Activated T-cell treated with anti-CD3 and anti-CD28 coated beads for 4 hours (primary cell): ENCODE data around the gene ZBED3.

Experiments used
- DNase-seq: peaks from one replicate; pipeline ENCODE4 v3.0.0-alpha.2; 2020

ZBED3 gene

DNA sequence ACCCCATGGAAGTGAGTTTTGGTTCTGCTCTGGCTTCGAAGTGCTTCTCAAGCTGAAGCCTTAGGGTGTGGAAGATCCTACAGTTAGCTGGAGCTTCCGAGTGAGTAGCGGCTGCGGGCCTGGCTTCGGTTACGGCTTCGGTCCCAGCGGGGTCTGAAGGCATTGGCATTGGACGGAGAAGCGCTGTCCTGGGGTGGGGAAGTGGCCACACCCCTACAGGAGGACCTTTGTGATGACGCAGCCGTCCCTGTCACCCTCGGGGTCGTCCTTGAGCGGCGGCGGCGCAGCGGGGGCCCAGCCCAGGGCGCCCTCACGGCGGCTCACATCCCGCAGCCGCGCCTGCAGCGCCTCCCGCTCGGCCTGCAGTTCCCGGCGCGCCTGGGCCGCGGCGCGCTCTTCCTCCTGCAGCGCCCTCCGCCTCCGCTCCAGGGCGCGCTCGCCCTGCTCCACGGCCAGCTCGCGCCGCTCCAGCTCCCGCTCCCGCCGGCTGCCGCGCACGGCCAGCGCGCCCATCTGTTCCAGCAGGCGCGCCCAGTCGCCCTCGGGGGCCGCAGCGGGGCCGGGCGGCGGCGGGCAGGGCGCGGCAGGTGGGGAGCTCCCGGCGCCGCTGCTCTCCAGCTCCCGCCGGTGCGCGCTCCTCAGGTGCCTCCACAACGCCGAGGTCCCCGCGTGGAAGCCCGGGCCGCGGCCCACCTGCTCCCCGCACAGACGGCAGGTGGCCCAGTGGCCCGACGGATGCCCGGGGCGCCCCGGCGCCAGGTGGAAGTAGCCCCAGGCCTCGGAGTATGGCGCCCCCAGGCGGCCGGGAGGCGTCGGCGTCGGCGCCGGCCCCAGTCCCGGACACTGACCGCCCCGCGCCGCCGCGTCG lies 9.9 kb downstream of the ZBED3 start:
- no peak for DNase-seq

DNA sequence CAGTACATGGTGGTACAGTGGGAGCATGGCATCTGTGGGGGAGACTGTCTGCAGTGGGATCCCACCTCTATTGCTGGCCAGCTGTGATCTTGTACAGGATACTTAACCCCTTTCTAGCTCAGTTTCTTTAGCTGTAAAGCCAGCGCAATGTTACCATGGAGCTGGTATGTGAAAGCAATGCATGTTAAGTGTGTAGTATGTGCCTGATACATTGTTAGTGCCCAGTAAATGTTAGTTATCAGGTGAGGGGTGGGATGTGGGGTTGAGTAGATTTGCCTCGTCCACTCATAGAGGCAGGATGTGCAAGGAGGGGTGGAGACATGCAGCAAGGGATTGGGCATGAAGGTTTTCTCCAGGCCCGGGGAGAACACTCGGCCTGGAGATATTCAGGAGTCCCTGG lies 12.3 kb downstream of the ZBED3 start:
- DNase-seq = no peak

DNA sequence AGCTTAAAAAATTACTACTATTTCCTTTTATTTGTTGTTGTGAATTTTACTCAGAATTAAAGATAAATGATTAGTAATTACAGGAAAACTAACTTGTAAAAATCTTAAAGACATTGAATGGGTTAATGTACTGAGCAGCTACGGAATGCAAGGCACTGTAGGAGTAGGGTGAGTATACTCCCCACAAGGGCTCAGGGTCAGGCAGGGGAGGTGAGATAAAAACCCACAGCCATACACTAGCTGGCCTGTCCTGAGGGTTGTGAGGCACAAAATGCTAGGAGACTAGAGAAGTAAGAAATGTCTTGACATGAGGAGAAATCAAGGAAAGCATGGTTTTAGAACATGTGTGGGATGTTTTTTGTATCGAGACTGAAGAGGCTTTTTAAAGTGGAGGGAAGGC lies 13.4 kb downstream of the ZBED3 start:
- DNase-seq = no peak

DNA sequence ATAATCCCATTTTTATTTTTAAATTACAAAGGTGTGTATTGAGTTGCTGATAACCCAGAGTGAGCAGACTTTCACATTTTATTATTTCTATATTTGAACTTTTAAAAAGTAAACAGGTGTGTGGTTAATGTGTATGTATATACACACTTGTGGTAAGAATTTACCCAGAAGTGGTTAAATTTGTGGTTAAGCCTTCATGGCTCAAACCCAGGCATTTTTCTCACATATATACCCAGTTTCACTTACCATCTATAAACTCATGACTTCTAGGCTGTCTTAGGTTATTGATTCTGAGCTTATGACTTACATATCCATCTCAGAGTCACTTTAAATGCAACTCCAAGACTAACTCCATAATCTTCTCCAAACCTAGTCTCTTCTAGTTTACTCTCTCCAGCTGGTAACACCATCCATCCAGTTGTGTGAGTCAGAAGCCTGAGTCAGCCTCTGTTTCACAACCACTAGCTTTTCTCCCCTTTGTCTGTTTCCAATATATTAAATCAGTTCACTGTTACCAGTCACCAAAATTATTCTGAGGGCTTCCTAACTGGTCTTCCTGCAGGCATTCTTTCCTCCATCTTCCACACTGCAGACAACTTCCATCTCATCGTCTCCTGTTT lies 20.2 kb downstream of the ZBED3 start:
- no peak for DNase-seq

DNA sequence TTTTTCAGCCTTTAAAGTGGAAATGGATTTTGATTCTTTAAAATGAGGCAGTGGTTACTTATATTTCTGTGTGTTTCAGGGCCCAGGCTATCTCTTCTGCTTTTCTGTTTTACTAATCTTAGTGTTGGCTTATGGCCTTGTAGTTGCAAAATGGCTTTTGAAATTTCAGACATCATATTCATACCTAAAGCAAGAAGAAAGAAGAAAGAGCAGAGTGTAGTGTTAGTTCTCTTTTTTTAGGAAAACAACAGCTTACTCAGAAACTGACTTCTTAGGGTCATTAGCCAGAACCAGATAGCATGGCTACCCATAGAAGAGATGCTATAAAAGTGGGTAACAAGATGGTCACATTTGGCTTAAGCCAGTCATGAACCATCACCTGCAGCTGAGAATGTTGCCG lies 20.9 kb downstream of the ZBED3 start:
- no peak for DNase-seq

DNA sequence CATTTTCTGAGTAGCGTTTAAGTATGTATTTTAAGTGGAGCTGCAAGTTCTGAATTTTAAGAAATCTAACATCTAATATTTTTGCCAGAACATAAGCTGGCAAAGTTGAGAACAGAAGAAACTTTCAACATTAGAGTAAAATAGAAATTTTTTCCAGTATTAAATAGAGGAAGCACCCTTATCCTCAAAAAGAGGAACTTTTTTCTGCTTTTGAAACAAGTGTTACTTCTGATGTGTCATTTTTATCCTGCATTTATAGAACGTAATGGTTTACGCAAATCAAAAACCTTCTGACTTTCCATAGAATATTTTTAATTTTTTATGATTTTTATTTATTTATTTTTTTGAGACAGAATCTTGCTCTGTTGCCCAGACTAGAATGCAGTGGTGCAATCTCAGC lies 21.8 kb downstream of the ZBED3 start:
- no peak for DNase-seq

DNA sequence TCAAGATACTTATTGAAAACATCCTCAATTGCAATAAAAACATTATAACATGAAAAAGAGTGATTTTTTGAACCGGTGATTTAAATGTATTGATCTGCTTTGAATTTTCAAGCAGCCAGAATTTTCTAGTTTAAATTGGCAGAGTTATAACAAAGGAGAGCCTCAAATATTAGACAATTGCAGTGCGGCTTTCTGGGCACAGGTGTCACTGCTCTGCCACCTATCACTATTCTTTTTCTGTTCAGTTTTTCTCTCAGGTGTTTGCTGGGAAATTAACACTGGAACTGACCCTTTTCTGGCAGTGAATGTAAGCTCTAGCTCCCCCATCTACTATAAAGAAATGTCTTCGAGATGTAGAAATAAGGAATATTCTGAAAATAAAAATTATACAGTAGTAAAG lies 23.0 kb downstream of the ZBED3 start:
- DNase-seq = no peak

DNA sequence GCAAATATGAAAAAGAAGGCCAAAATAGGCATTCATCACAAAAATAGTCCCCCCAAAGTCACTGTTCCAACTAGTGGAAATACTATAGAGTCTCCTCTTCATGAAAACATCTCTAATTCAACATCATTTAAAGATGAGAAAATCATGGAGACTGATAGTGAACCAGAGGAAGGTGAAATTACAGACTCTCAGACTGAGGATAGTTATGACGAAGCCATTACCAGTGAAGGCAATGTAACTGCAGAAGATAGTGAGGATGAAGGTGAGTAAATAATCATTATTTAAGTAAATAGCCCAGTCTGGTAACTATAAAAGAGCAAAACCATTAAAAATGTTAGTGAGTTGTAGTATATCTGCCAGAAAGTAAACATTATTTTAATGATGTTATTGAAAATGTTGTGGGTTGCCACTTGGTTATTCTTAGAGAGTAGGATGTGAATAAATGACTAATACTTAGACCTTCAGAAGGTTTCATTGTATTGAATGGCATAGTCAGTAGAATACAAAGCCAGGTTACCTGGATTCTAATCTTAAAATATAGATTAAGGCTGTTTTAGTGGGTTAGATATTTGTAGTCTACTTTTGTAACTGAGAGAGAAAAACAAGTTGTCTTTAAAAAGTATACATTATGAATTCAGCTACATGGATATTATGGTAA lies 40.5 kb downstream of the ZBED3 start:
- no peak for DNase-seq

DNA sequence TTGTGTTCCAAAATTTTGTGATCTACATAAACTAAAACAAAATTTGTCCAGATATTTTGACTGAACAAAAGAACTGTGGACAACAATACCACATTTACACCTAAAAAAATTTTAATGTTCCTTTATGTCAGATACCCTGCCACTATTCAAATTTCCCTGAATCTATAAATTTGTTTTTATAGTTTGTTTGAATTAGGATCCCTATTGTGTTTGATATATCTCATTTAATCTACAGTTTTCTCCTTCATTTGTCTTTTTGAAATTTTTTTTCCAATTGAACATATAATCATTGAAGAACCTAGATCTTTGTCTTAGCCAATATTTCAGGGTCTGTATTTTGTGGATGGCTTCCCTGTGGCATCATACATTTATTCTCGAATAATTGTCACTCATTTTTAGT lies 51.1 kb downstream of the ZBED3 start:
- no peak for DNase-seq

DNA sequence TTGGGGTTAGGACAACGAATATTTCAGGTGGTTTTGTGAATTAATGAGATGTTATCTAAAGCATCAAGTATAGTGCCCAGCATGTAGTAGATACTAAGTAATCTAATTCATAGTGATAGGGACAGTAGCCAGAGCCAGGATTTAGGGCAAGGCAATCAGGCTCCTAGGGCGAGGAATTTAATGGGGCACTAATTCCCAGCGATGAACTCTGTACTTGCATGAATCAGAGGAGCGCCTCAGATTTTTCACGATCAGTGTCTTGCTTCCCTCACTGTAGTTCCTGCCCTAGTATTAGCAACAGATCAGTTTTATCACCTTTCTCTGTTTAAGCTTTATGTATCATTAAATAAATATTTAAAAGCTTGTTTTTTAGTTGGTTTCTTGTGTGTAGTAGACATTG lies 53.7 kb downstream of the ZBED3 start:
- no peak for DNase-seq

DNA sequence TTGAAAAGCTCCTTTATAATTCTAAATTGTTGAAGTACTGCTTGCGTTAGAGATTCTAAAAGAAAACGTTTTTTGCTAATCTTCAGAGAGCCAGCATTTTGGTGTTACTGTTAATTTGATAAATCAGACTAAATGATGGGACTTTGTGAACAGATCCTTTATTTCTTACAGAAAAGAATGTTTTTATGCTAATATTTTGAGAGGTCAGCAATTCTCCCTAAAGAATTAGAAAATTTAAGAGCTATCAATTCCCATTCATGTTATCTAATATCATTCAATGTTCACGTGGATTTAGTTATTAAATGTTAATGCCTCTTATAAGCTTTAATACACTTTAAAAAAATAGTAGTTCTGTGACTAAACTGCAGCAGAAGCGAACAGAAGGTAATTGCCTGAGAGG lies 54.5 kb downstream of the ZBED3 start:
- DNase-seq = no peak

DNA sequence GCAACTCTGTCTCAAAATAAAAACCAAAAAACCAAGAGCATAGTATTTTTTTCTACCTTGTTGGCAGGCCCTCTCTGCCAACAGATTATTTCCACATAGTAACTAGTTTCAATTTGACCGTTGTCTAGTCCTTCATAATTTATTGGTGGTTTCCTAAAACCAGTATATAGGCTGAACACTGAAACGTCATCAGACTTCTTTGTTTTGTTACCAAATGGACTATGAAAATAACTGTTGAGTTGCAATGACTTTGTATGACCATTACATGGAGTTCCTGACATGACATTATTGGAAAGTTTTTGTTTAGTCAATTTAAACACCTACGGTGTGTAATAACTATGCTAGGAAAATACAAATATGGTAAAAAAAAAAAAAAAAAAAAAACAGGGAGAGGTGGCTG lies 55.2 kb downstream of the ZBED3 start:
- no peak for DNase-seq

DNA sequence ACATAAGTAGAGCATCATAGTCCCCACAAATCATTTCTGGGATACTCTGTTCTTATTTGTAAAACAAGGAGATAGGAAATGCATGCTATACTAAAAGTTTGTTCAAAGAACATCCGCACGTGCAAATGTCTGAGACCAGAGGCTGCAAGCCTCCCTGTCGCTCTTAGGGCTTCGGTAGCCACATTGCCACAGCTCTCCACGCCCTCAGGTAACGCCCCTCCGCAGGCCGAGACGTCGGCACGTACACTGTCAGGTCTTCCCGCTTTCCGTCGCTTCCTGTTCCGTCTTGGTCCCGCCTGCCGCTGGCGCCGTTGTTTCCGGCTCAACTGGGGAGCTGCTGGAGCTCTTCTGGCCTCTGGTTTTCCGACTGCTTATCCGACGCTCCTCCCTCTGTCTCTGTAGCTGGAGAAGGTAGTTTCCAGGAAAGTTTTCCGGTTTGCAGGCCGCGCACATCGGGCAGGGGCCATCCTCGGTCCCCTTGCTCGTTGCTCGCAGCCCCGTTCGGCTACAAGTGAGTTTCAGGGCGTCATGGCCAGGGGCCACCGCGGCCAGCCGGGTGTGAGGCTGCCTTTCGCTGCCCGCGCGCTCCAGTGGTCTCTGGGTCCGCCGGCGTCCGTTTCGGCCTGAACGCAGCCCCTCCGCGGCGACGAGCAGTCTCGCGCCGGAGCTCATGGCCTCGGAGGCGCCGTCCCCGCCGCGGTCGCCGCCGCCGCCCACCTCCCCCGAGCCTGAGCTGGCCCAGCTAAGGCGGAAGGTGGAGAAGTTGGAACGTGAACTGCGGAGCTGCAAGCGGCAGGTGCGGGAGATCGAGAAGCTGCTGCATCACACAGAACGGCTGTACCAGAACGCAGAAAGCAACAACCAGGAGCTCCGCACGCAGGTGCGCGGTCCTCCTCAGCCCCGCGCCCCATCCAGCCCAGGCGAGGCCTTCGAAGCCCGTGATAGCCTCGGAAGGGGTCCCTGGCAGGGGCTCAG lies 56.7 kb downstream of the ZBED3 start, which contains the start of gene AGGF1:
AGGF1 (plus strand) TSS at position 308 of the 975 bp plus-strand sequence; CDS start at position 671, 363 bp downstream.
- DNase-seq = peak; percentile 83

DNA sequence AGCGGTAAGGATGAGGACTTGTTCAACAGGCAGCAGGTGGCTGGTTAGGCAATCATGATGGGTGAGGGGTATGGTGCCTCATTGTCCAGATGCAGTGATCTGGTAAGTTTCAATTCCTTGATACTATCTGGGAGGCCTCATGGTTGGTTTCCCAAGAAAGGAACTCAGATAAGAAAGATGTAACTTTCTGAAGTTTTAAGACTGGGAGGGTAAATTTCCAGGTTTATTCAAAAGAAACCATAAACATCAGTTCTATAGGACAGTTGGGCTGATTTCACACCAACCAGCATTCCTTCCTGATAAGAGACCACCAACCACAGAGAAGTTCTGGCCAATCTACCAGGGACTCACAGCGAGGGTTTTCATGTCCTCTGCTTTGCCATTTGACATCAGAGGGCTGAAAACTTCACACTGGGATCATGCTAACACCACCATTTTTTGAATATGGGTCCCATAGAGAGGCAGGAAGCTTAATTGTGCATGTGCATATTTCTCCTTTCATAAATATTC lies 57.7 kb downstream of the ZBED3 start:
- DNase-seq = no peak

DNA sequence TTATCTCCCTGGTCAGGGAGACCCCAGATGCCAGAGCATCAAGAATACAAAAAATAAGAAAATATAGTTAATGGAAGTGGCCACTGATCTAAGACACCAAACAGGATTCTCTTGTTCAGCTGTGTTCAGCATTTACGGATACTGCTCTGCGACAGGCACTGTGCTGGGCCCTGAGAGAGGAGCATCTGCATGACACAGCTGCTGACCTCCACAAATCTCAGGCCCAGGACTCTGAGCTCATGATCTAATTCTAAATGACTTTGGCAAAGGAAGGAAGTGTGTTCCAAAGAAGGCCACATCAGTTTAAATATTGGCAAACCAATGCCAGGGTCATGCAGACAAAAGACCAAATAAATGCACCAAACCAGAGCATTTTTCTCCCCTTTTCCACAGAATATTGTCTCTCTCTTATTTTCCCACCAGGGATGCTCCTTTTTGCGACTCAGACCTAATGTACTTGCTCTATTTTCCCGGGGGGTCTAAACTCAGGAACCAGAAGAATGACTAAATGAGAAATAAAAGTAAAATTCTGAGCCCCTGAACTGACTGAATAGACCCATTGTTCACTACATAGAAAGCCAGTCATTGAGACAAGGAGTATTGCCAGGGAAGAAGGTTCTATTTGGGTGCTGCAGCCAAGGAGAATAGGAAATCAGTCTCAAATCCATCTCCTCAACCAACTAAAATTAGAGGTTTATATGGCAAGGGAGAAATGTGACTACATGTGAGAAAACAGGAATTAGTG lies 58.3 kb downstream of the ZBED3 start:
- no peak for DNase-seq

DNA sequence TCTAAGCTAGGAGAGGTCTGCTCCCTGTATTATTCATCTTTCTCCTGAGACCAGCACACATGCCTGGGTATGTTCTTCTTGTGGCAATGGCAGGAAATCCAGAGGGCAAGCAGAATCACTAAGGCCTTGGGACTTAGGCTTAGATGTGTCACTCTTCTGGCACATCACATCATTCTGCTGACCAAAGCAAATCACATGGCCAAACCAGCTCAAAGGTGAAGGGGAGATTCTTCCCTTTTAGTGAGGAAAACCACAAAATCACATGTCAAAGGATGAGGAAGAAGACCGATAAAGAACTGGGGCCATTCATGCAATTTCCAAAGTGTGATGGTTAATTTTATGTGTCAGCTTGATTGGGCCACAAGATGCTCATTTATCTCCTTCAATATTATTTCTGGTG lies 62.6 kb downstream of the ZBED3 start:
- no peak for DNase-seq

DNA sequence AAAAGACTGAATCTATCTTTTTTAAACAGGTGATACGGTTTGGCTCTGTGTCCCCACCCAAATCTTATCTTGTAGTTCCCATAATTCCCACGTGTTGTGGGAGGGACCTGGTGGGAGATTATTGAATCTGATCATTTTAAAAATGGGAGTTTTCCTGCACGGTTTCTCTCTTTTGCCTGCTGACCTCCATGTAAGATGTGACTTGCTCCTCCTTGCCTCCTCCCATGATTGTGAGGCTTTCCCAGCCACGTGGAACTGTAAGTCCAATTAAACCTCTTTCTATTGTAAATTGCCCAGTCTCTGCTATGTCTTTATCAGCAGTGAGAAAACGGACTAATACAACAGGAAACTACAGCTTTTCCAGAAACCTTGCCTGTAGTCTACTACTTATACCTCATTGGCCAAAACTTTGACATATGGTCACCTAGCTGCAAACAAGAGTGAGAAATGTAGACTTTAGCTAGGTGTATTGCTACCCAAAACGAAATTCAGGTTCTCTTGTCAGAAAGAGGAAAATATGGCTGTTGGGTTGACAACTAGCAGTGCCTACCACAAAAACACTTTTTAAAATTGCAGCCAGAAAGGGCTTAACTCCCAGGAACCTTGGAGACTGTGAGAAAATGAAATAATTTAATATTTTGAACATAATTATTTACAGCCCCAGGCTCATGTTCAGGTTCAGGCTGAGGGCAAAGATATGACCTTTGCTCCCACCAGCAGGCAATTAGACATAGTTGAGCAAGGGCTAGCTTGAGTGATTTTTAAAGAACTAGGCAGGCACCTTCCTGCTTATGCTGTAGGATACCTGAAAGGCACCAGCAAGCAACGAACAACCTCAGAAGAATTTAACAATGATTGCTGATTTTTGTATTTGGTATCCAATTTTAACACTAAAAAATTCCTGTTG lies 64.3 kb downstream of the ZBED3 start:
- no peak for DNase-seq
